Right cardiac atrium (tissue), 5 donors: Measurements from ENCODE around the gene ZNF598. TPM values are rescaled to one million over a fixed set of nuclear protein-coding genes. Genes with fewer than 3 reads are reported as not detected.

Experiments used
- ATAC-seq, 2 donors: fragments of 200-7000 bp; cut with Tn5 transposase; one replicate each; pipeline versions ENCODE4 v1.8.0 to v1.9.1; 2020; ENCODE audit warnings: moderate library complexity in 2 of 2, mild to moderate bottlenecking in 1 of 2
- DNase-seq, 3 donors: peaks; one replicate each; pipeline ENCODE4 v3.0.0-alpha.2; 2020
- H3K27ac ChIP-seq: one replicate; pipeline ENCODE4 v1.5.1; 2013; ENCODE audit warnings: mild to moderate bottlenecking, low read length, control low read depth, moderate library complexity
- H3K27me3 ChIP-seq: one replicate; pipeline ENCODE4 v1.6.1; 2013; ENCODE audit not compliant: control insufficient read depth, insufficient read depth
- H3K4me1 ChIP-seq: one replicate; pipeline ENCODE4 v1.6.1; 2013; ENCODE audit warnings: low read length; ENCODE audit not compliant: control insufficient read depth, insufficient read depth
- H3K4me3 ChIP-seq: one replicate; pipeline ENCODE4 v1.5.1; 2013; ENCODE audit warnings: low read length, control low read depth
- H3K9me3 ChIP-seq: one replicate; pipeline ENCODE4 v1.6.1; 2013; ENCODE audit warnings: low read length; ENCODE audit not compliant: control insufficient read depth
- WGBS: extraction: QIAGEN DNeasy Blood & Tissue Kit; methylation state at CpG from one replicate; pipeline ENCODE4 v1.1.7; 2013; 5-methylcytosine and 5-hydroxymethylcytosine counted together
- intact Hi-C, 4 donors: fragments of 100-400 bp; cut with DNase I; formaldehyde crosslinking; loops; one replicate each; pipeline versions ENCODE4 v1.11.0 to v1.14.0; 2022 to 2023
- polyA plus RNA-seq: library from polyadenylated mRNA; stranded (reverse); fragments of 200-250 nt; gene quantifications from one replicate; pipeline ENCODE4 v1.2.3, GENCODE V29; 2013
- total RNA-seq, 4 donors: library from RNA; stranded (reverse); fragmentation: NEBNext Ultra II Directional; extraction: Animal tissue kit (Norgen Biotek cat#: 25700); gene quantifications; one replicate each; pipeline ENCODE4 v1.2.1, GENCODE V29; 2021
- donor health status: healthy with polysubstance abuse.
- donor health status: DM: no; HTN: yes; CAD: no.
- donor health status: DM: no; HTN: no; CAD: no.
- donor health status: DM: no; HTN: yes; CAD: no; lungs with severe emphysema.
- donor health status: DM: yes; HTN: yes; CAD: no.

Gene ZNF598
- total and polyA plus RNA-seq, 5 donors, result 14.0 to 20.5 (median 17.2) TPM

GRCh38 chr16:1985466-1986150 is 24.0 kb downstream of the ZNF598 start:
- Histone ChIP-seq H3K9me3 (no peaks in the 10 kb centered on the region), H3K4me1 (peaks cover 6% of the 10 kb centered on the region), H3K4me3 (no peak overlapping the region), H3K27me3 (no peaks in the 10 kb centered on the region), H3K27ac (no peak overlapping the region)
- WGBS, result 94% methylated on average over 14 of the region's 14 CpGs
- no peak for ATAC-seq
- intact Hi-C loops, result no loop called here
- DNase-seq, result no peak

- Histone ChIP-seq H3K9me3 (no peaks in the 10 kb centered on the region), H3K27me3 (no peaks in the 10 kb centered on the region), H3K4me1 (peaks cover 5% of the 10 kb centered on the region), H3K4me3 (peak overlapping the region; percentile 76), H3K27ac (peak overlapping the region; percentile 4)
- intact Hi-C loops, result no loop called here
- ATAC-seq (peak in 1 of 2 donors; percentile 3), DNase-seq (no peak)
- 12% methylated on average over 58 of the region's 58 CpGs for WGBS
These were observed 25.0 kb downstream of the ZNF598 start for GRCh38 chr16:1984347-1985225.

DNA sequence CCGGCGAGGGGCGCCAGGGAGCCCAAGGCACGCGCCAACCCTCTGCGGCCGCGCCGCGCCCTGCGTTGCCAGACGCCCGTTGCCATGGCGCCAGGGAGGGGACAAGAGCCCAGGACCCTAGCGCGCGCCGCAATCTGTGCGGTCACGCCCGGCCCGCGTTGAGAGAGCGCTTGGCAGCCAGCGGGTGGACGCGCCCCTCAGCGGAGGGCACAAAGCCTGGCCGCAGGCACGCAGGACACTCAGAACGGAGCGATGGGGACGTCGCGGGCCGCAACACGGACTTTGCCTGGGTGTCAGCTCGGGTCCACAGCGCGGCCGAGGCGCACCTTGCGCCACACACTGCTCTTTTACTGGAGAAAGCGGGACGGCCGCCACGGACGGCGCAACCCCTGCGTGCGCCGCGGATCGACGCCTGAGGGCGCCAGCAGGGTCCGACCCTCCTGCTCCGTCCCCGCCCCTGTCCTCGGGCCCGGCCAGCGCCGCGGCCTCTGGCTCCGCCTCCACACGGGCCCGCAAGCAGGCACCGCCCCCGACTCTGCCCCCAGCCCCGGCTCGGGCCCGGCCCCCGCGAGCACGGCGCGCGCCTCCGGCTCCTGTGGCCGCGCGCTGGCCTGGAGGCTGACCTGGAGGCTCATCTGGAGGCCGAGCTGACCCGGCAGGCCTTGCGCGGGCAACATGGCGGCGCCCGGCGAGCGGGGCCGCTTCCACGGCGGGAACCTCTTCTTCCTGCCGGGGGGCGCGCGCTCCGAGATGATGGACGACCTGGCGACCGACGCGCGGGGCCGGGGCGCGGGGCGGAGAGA is 25.9 kb downstream of the ZNF598 start, which contains the start of gene GFER:
Gene GFER (plus strand): TSS at position 650 of the 803 bp plus-strand sequence. CDS start 26 bp downstream, at position 676.
- Histone ChIP-seq H3K4me1 (peaks cover 5% of the 10 kb centered on the region), H3K27ac (peak within 1 kb of the TSS; percentile 17), H3K4me3 (peak within 1 kb of the TSS; percentile 76), H3K27me3 (no peaks in the 10 kb centered on the region), H3K9me3 (no peaks in the 10 kb centered on the region)
- peak; percentile 94 to 95 for ATAC-seq
- intact Hi-C loops, result no loop called here
- WGBS, result under 1% methylated on average over 109 of the region's 109 CpGs
- peak; percentile 93 to 97 (median 96) for DNase-seq

GRCh38 chr16:1982991-1983543 is 26.6 kb downstream of the ZNF598 start:
- WGBS, result 23% methylated on average over 19 of the region's 19 CpGs
- H3K27me3 ChIP-seq, result no peaks in the 10 kb centered on the region
- no peak overlapping the region for H3K27ac ChIP-seq

GRCh38 chr16:1982013-1982433 is 27.6 kb downstream of the ZNF598 start:
- H3K27me3 ChIP-seq, result no peaks in the 10 kb centered on the region
- no peak overlapping the region for H3K27ac ChIP-seq
- DNase-seq (no peak), ATAC-seq (no peak)
- intact Hi-C loops, result no loop called here
- H3K4me1 ChIP-seq, result peaks cover 5% of the 10 kb centered on the region
- no peak overlapping the region for H3K4me3 ChIP-seq
- WGBS, result 61% methylated on average over 5 of the region's 5 CpGs
- H3K9me3 ChIP-seq, result no peaks in the 10 kb centered on the region

More at GRCh38 chr16:1982991-1983543, 26.6 kb downstream of the ZNF598 start:
- Histone ChIP-seq H3K9me3 (no peaks in the 10 kb centered on the region), H3K4me1 (peaks cover 5% of the 10 kb centered on the region), H3K4me3 (peak overlapping the region; percentile 76)
- DNase-seq, result no peak
- intact Hi-C loops, result no loop called here
- no peak for ATAC-seq

- no peak for ATAC-seq
- no peaks in the 10 kb centered on the region for H3K27me3 ChIP-seq
- H3K4me3 ChIP-seq, result no peak within 1 kb of the TSS
- H3K9me3 ChIP-seq, result no peaks in the 10 kb centered on the region
- no peak within 1 kb of the TSS for H3K27ac ChIP-seq
- intact Hi-C loops, result no loop called here
- peaks cover 5% of the 10 kb centered on the region for H3K4me1 ChIP-seq
- DNase-seq, result no peak
- WGBS, result 38% methylated on average over 6 of the region's 6 CpGs
These were observed 28.2 kb downstream of the ZNF598 start, which contains the start of gene NOXO1 for GRCh38 chr16:1981398-1981836. Gene NOXO1, minus strand, starts transcription at chr16:1981469. Its CDS starts 290 bp downstream, at chr16:1981179.

GRCh38 chr16:1980770-1981087 is 28.9 kb downstream of the ZNF598 start:
- no peak overlapping the region for H3K4me3 ChIP-seq
- H3K9me3 ChIP-seq, result no peaks in the 10 kb centered on the region
- no peak for DNase-seq
- H3K4me1 ChIP-seq, result peaks cover 5% of the 10 kb centered on the region
- H3K27me3 ChIP-seq, result no peaks in the 10 kb centered on the region
- no peak overlapping the region for H3K27ac ChIP-seq
- 22% methylated on average over 16 of the region's 16 CpGs for WGBS
- intact Hi-C loops, result no loop called here
- ATAC-seq, result no peak

- Histone ChIP-seq H3K27me3 (no peaks in the 10 kb centered on the region), H3K9me3 (no peaks in the 10 kb centered on the region), H3K4me1 (peaks cover 5% of the 10 kb centered on the region), H3K4me3 (no peak overlapping the region), H3K27ac (no peak overlapping the region)
- intact Hi-C loops, result no loop called here
- DNase-seq (no peak), ATAC-seq (no peak)
- WGBS, result 3% methylated on average over 53 of the region's 53 CpGs
These were observed 29.4 kb downstream of the ZNF598 start for GRCh38 chr16:1980030-1980769.

- ATAC-seq (no peak), DNase-seq (no peak)
- no peak overlapping the region for H3K27ac ChIP-seq
- H3K4me3 ChIP-seq, result no peak overlapping the region
- WGBS, result 19% methylated on average over 70 of the region's 70 CpGs
- no peaks in the 10 kb centered on the region for H3K9me3 ChIP-seq
- H3K4me1 ChIP-seq, result no peaks in the 10 kb centered on the region
- no peaks in the 10 kb centered on the region for H3K27me3 ChIP-seq
- intact Hi-C loops, result no loop called here
These were observed 30.2 kb downstream of the ZNF598 start for GRCh38 chr16:1979271-1980029.
